ENCODE data around the gene C16orf96. TPM values are rescaled to one million over a fixed set of nuclear protein-coding genes. Genes with fewer than 3 reads are reported as not detected.

The C16orf96 gene
- total RNA-seq, 4 donors from 2014 or later, result 0.40 TPM; not detected in 3

DNA sequence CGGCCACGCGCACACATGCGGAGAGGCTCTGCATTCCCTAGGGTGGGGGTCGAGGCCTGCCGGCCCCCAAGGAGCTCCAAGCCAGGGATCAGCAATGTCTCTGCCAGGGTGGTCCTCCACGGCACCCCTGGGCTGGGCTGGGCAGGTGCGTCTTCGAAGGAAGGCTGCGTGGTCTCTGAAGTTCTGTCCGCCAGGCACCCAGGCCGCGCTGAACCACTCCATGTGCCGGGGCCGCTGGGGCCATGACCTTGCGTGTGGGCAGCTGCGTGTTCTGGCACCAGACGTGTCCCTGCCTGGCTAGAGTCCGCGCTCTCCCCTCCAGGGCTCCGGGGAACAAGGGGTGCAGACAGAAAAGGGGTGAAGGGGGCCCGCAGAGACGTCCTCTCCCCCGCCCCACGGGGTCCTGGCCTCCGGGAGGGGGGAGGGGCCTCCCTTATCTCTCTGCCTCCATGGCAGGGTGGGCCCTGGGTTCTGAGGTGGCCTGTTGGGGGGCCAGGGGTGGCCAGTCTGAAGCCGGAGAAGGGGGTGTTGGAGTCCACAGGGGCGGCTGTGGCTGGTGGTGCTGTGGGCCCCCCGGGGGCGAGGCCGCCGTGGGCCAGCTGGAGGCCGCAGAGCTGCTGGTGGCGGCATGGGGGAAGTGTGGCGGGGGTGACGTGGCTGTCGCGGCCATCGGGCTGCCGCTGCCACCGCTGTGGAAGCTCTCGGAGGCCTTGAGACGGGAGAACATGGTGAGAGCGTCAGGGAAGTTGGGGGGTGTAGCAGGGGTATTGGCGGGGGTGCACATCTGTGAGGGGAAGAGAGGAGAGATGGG is 53.3 kb downstream of the C16orf96 start:
- no CpG with 5 or more reads among the region's 45 CpGs for WGBS, 2 donors (ENCODE audit: low coverage in 1 of 2)
- Histone ChIP-seq H3K27ac (no peak overlapping the region), H3K36me3 (peaks cover 0 to 41% of the 10 kb centered on the region in 2 donors), H3K4me1 (peaks cover 0 to 46% (median 31%) of the 10 kb centered on the region in 3 donors), H3K27me3 (no peaks in the 10 kb centered on the region), H3K4me3 (no peak overlapping the region), H3K9me3 (no peaks in the 10 kb centered on the region)
- ATAC-seq, result no peak
- TF ChIP-seq, protein P1, sequence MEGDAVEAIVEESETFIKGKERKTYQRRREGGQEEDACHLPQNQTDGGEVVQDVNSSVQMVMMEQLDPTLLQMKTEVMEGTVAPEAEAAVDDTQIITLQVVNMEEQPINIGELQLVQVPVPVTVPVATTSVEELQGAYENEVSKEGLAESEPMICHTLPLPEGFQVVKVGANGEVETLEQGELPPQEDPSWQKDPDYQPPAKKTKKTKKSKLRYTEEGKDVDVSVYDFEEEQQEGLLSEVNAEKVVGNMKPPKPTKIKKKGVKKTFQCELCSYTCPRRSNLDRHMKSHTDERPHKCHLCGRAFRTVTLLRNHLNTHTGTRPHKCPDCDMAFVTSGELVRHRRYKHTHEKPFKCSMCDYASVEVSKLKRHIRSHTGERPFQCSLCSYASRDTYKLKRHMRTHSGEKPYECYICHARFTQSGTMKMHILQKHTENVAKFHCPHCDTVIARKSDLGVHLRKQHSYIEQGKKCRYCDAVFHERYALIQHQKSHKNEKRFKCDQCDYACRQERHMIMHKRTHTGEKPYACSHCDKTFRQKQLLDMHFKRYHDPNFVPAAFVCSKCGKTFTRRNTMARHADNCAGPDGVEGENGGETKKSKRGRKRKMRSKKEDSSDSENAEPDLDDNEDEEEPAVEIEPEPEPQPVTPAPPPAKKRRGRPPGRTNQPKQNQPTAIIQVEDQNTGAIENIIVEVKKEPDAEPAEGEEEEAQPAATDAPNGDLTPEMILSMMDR (IDR thresholded peaks at IDR 0.05), result no peak
- TF ChIP-seq POLR2AphosphoS5 (IDR thresholded peaks at IDR 0.05), result no peak
- no peak for TF ChIP-seq POLR2A (IDR thresholded peaks at IDR 0.05)
- TF ChIP-seq EP300 (IDR thresholded peaks at IDR 0.05), result no peak

DNA sequence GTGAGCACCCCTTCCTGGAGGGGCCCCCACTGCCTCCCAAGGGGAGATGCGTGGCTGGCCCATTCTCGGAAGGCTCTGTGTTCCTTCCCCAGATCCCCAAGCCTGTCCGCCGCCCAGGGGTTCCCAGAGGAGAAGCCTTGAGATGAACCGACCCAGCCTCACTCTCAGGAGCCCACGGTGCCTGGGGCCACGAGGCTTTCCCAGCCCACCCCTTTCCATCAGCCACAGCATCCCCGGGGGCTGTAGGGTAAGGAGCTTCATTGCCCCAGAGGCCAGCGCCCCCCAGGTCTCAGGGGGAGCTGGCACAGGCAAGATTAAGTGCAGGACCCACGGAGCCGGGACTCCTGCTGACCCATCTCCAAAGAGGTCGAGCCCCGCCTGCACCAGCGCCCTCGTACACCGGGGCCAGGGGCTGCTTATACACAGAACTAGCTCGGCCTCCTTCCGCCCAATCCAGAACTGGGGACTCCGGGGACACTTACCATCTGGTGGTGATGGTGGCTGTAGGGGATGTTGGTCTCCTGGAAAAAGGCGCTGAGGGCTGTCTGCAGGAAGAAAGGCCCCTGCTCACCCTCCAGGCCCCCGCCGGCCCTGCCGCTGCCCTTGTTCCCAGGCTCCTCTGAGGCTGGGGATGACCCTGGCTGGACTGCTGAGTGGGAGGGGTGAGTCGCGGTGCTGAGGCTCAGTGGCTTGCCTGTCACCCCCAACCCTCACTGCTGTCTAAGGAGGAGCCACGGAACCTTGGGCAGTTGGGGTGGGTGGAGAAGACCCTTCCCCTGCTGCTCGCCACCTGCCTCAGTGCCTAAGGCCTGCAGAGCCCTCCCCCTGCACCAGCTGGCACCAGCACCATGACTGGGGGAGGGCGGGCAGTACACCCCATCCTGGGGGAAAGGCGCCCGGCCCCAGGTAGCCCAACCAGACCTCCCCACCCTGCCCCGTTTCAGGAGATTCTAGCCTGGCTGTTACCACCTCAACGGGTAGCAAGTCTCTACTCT is 54.2 kb downstream of the C16orf96 start:
- H3K9me3 ChIP-seq, result no peaks in the 10 kb centered on the region
- peak overlapping the region in 1 of 4 donors; percentile 97 for H3K27ac ChIP-seq
- peaks cover 0 to 41% of the 10 kb centered on the region in 2 donors for H3K36me3 ChIP-seq
- TF ChIP-seq, protein P1 (IDR thresholded peaks at IDR 0.05), result no peak
- TF ChIP-seq POLR2A (IDR thresholded peaks at IDR 0.05) (no peak), POLR2AphosphoS5 (IDR thresholded peaks at IDR 0.05) (no peak), EP300 (IDR thresholded peaks at IDR 0.05) (no peak)
- H3K4me3 ChIP-seq, result no peak overlapping the region
- H3K27me3 ChIP-seq, result no peaks in the 10 kb centered on the region
- H3K4me1 ChIP-seq, result peaks cover 0 to 52% (median 32%) of the 10 kb centered on the region in 3 donors
- WGBS, 2 donors (ENCODE audit: low coverage in 1 of 2), result no CpG with 5 or more reads among the region's 32 CpGs
- ATAC-seq, result no peak

DNA sequence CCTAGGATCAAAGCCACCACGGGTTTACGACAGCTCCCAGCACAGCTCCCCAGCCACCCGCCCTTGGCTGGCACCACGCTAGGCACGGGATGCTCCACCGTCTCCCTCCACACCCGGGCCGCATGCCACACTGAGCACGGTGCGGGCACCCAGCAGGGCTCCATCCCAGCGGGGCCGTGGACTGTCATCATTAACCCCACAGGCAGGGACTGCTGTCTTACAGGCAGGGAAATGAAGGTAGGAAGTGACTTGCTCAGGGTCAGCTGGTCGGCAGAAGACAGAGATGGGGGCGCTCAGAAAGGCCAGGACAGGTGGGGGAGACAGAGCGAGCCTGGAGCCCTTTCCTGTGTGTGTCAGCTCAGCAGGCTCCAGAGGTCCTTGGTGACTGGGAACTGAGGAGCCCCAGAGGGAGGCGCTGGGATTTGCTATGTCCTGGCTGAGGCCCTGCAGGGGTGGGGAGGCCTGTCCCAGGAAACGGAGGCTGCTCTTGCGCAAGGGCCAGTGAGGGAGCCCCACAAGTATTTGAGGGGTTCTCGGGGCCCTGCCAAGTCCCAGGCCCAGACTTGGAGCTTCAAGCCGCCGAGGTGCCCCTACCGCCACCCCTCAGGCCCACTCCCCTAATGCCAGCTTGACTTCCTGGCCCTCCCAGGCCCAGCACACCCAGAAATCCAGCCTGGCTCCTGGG is 55.3 kb downstream of the C16orf96 start:
- ATAC-seq, result no peak
- WGBS, 2 donors (ENCODE audit: low coverage in 1 of 2), result 60 to 97% methylated on average over 3 to 4 of the region's 22 CpGs
- Histone ChIP-seq H3K4me1 (peaks cover 0 to 59% (median 39%) of the 10 kb centered on the region in 3 donors), H3K27ac (peak overlapping the region in 3 of 4 donors; percentile 54 to 97 (median 97)), H3K27me3 (no peaks in the 10 kb centered on the region), H3K36me3 (peaks cover 0 to 41% of the 10 kb centered on the region in 2 donors), H3K4me3 (peak overlapping the region in 1 of 2 donors; percentile 4), H3K9me3 (no peaks in the 10 kb centered on the region)
- TF ChIP-seq POLR2A (IDR thresholded peaks at IDR 0.05) (no peak), EP300 (IDR thresholded peaks at IDR 0.05) (no peak), POLR2AphosphoS5 (IDR thresholded peaks at IDR 0.05) (no peak)
- TF ChIP-seq, protein P1 (IDR thresholded peaks at IDR 0.05), result no peak

DNA sequence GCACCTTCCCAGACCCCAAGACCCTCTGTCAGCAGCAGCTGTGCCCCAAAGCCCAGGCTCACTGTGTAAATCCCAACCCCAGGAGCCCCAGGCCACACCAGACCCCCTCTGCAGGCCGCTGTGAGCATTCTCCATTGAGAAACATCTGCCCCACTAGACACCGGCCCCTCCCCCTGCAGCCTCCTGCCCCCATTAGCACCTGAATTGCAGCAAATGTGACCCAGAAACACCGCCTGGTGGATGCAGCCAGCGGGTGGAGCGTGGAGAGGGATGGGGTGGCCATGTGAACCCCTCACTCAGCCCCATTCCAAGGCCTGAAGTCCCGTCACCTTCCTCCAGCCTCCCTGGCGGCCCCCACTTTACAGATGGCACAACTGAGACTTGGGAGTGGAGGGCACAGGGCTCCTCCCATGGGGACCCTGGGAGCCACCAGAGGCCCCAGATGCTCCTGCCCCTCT is 56.4 kb downstream of the C16orf96 start:
- Histone ChIP-seq H3K4me1 (peaks cover 0 to 68% (median 45%) of the 10 kb centered on the region in 3 donors), H3K4me3 (peak overlapping the region in 1 of 2 donors; percentile 99), H3K9me3 (no peaks in the 10 kb centered on the region), H3K27me3 (no peaks in the 10 kb centered on the region), H3K36me3 (peaks cover 0 to 32% of the 10 kb centered on the region in 2 donors), H3K27ac (peak overlapping the region in 3 of 4 donors; percentile 95 to 97 (median 97))
- 80% methylated on average over 1 of the region's 7 CpGs; no CpG with 5 or more reads in 1 of the 2 donors for WGBS, 2 donors (ENCODE audit: low coverage in 1 of 2)
- TF ChIP-seq POLR2A (IDR thresholded peaks at IDR 0.05), result no peak
- ATAC-seq, result no peak

Data from gastroesophageal sphincter (tissue), 4 donors.